GM21786 (cell line): ENCODE data around the gene ZCCHC4.
A peak's percentile ranks its signal among the peaks of the same experiment; 100 is the strongest.
"Not testable (repeated sequence)": the region's sequence is repeated elsewhere in the genome, so short reads cannot be mapped to it uniquely, and the experiment has no call there.

Experiments
- ATAC-seq: cut with Tn5 transposase; IDR thresholded peaks from one replicate; pipeline ENCODE4 v1.9.1; 2021; ENCODE audit not compliant: unreplicated experiment

ZCCHC4 gene

GRCh38 chr4:25320336-25320735 lies 7.8 kb downstream of the ZCCHC4 start:
- no peak for ATAC-seq

DNA sequence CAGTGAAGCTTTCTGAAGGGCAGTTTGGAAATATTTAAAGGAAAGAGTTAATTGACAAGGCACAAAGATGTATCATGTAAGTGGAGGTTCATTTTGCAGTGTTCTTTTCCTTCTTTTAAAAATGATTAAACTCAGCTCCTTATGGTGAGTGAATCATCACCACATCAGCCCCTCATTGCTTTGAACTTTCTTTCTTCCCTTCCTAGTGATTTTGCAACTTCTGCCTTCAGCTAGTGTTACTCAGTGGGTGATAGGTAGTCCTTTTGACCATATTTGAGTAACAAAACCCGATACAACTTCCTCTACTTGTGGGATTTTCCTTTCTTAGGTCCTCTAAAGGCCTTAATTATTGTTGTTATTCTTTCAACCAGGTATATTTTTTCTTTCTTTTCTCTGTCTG lies 8.2 kb downstream of the ZCCHC4 start:
- ATAC-seq: no peak

DNA sequence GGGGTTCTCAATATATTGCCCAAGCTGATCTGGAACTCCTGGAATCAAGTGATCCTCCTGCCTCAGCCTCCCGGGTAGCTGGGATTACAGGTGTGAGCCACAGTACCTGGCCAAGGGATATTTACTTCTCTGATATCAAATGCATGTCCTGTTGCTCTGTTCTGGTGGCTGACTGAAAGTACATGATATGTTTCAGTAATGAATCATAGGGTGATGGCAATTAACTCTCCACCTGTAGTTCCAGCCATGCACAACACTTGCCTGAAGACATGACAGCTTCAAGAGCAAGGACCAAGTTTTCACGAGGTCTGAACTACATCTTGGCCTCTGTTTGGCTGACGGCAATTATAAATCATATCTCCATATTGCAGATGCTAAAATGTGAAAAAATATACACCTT lies 9.1 kb downstream of the ZCCHC4 start:
- no peak for ATAC-seq

DNA sequence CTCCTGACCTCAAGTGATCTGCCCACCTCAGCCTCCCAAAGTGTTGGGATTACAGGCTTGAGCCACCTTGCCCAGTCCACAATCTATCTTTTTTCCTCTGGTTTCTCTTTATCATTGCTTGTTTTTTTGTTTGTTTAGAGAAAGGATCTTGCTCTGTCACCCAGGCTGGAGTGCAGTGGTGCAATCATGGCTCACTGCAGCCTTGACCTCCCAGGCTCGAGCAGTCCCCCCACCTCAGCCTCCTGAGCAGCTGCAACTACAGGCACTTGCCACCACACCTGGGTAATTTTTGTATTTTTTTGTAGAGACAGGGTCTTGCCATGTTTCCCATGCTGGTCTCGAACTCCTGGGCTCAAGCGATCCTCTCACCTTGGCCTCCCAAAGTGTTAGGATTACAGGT lies 15.9 kb downstream of the ZCCHC4 start:
- ATAC-seq: not testable (repeated sequence)

DNA sequence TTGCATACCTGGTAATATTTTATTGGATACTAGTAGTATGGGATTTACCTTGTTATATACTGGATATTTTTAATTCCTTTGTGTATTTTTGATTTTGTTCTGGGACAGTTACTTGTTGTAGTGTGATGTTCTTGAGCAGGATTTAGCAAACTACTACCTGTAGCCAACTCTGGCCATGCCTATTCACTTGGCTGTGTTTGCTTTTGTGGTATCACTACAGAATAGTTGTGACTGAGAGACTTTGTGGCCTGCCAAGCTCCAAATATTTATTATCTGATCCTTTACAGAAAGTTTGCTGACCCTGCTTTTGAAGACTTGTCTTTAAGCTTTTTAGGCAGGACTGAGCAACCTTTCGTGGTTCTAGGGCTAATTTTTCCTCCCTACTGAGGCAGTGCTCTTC lies 17.8 kb downstream of the ZCCHC4 start:
- ATAC-seq: no peak

GRCh38 chr4:25330905-25331808 lies 18.6 kb downstream of the ZCCHC4 start:
- ATAC-seq: peak; percentile 82

DNA sequence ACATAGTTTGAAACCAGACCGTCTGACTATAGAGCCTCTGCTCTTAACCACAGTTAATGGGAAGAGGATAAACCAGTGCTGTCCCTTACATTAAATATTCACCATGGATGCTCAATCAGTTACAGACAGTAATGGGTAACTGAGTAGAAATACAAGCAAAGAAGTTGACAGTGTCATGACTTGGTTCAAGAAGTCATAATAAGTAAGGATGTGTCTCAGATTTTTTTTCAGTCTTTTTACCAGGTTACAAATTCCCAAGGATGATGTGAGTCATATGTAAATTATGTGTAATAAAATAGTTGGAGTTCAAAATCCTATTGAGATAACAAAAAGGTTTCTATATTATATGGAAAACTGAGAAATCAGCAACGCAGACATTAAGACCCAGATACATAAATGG lies 31.1 kb downstream of the ZCCHC4 start:
- no peak for ATAC-seq

DNA sequence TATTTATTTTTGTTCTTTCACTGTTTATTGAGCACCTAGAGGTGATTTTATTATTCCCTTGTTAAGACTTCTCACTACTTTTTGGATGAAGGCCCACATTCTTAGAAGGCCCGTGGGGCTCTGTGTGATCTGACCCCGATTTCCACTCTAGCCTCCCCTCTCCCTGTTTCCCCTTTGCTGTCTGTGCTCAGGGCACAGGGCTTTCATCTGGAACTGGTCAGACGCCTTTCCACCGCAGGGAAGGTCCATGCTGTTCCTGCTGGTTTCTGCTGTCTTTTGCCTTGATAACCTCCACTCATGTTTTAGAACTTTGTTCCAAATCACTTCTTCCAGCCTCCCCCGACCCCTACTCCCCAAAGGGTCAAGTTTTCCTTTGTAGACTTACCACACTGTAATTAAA lies 33.2 kb downstream of the ZCCHC4 start:
- ATAC-seq: no peak

- ATAC-seq: peak; percentile 84
Measured at GRCh38 chr4:25346913-25347312, 34.3 kb downstream of the ZCCHC4 start.

GRCh38 chr4:25347473-25347872 lies 34.9 kb downstream of the ZCCHC4 start:
- ATAC-seq: no peak

DNA sequence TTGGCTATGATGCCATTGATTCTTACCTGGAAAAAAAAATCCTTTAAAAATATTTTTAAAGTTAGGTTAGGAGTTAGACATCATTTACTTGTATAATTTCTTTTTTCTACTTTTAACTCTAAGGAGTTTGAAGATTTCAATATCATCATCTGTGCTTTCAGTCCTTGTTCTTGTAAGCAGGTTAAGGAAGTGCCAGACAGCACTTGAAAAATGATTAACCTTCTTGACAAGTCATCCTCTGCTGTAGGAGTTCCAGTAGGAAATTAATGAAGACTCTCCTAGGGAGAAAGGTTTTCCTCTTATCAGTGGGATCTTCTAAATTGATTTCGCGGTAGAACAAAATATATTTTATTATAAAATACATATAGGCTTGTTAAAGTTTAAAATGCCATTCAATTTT lies 35.4 kb downstream of the ZCCHC4 start:
- ATAC-seq: no peak

- ATAC-seq: no peak
Measured at GRCh38 chr4:25350561-25350960, 38.0 kb downstream of the ZCCHC4 start.

DNA sequence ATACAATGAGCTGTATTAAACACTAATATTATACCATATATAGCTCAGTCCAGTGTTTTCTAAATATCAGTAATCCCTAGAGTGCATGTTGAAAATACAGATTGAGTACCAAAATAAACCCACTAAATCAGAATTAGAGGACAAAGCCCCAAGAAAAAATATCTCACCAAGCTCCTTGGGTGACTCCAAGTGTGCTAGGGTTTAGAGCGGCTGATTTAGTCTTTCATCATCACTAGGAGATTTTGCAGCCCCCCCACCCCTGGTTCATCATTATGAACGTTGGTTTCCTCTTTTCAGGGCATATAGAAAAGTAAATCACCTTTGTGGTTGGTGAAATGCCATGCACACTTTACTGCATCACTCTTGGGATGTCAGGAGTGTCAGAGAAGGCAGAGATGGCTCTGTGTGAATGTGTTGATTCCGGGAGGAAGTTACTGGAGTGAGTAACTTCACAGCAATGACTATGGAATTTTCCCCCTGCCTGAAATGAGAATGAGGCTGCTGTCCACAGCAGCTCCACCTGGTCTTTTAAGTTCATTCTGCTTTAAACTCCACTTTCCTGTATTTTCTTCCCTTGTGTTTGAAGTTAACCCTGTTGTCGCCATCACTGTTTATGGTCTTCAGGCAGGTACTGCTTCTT lies 39.3 kb downstream of the ZCCHC4 start:
- ATAC-seq: no peak

DNA sequence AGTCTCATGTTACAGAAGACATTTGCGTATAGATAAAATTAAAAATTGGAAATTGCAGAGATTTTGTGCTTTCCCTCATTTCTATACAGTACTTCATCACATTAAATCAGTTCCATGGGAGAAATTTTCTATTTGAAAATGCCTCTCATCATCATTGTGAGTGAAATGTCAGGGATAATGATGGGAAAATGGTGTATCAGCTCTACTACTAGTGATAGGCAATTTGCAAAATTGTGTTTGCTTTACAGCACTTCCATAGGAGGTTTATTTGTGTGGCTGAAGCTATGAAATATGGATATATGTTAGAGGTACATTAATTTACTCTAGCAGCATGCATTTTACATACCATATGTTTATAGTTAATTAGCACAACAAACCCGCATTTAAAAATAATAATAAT lies 43.5 kb downstream of the ZCCHC4 start:
- ATAC-seq: no peak

DNA sequence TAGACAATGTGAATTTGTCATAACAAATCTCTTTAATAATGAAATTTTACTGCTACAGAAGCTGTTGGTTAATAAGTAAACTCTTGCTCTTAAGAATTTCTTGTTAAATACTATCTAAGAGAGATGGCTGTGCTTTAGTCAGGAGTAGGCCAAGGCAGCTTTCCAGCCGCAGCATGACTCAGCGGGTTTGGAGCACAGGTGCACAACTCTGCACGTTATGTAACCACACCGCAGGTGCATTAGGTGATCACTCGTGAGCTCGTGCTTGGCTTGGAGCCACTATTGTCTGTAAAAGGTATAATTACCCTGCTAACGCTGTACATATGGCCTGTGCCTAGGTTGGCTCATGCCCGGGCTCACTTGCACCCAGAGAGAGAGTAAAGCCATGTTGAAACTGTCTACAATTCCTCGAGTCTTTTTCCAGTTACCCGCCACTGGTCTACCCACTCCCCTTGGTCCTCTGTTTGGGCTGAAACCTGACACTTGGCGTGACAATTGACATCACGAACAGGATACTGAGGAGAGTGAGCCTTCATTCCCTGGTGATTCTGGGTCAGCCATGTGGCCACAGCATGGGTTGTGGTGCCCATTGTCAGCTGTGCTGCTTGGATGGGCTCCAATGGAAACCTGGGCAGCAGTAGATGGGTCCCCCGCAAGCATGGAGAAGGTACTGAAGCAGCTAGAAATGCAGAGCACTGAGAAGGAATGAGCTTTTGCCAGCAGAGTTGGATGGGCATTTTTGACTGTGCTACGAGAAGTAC lies 46.1 kb downstream of the ZCCHC4 start:
- no peak for ATAC-seq

DNA sequence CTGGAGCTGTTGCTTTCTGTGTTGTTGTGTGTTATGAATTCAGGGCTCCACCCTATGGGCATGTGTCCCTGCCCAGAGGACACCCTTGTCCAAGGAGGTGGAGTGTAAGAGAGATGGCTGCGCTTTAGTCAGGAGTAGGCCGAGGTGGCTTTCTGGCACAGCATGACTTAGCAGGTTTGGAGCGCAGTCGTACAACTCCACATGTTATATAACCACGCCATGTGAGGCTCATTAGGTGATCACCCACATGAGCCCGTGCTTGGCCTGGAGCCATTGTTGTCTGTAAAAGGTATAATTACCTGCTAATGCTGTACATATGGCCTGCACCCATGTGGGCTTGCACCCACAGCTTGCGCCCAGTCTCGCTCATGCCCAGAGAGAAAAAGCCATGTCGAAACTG lies 48.7 kb downstream of the ZCCHC4 start:
- no peak for ATAC-seq

- no peak for ATAC-seq
Measured at GRCh38 chr4:25367004-25367621, 54.5 kb downstream of the ZCCHC4 start.

GRCh38 chr4:25367877-25368276 lies 55.3 kb downstream of the ZCCHC4 start:
- ATAC-seq: no peak

DNA sequence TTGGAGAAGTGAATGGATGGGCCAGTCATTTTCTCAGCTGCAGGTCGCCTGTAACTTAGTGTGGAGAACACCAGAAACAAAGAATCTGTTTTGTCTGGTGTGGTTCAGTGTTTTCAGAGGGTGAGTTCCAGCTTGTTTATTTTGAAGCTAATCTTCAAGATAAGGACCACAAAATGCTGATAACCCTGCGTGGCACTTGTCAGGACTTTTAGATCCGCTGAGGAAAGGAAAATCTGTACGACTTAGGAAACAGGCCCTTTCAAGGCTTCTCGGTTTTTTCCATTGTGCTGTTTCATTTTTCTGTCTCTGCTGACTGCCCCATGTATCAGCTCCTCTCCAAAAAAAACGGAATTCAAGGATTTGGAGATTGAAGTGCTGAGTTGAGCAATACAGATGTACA lies 55.7 kb downstream of the ZCCHC4 start:
- no peak for ATAC-seq

- ATAC-seq: no peak
Measured at GRCh38 chr4:25370242-25370641, 57.7 kb downstream of the ZCCHC4 start.

DNA sequence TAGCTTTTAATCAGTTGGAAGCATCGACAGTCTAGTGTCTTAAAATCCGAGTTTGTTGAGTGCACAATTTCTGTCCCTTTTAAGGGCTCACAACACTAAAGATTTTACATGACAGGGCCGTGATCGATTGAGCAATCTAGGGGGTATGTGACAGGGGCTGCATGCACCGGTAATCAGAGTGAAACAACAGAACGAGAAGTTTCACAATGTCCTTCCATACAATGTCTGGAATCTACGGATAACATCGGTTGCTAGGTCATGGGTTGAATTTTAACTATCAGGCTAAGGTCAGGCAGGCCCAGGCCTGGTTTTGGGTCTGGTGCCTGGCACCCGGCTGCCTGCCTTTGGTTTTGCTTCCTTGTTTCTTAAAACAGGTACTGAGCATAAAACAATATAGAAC lies 60.0 kb downstream of the ZCCHC4 start:
- ATAC-seq: not testable (repeated sequence)
